NCI-H2107 (cell line): Measurements from ENCODE around the gene IL4R.
"Not testable (repeated sequence)": the region's sequence is repeated elsewhere in the genome, so short reads cannot be mapped to it uniquely, and the experiment has no call there.

Experiments used
- DNase-seq: peaks from one replicate; lab custom pipeline; 2025; lab: John Stamatoyannopoulos, UW

The IL4R gene

GRCh38 chr16:27404163-27404823 is 90.5 kb downstream of the IL4R start:
- no peak for DNase-seq

- no peak for DNase-seq
These were observed 92.0 kb downstream of the IL4R start for GRCh38 chr16:27405546-27406451.

DNA sequence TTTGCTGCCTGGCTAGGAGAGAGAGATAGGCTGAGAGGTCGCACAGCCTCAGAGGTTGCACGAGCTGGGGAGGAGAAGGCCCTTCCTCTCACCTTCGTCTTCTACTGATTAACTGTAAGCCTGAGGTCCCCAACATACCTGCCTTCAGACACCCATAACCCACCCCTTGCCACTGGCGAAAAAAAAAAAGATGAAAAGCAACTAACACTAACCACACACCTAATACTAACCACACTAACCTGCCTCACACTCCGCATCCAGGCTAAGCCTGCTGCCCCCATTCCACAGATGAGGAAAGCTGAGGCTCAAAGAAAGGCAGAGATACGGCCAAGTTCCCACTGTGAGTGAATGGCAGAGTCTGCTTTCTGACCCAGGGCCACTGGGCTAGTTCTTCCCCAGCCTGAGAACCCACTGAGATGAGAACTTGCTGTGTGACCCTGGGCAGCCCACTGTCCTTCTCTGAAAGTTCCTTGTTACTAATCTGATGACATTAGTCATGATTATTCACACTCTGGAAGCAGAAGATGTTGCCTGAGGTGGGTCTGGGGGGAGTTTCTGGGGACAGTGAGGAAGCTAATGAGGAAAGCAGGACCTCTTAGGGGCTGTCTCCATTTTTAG is 92.8 kb downstream of the IL4R start:
- no peak for DNase-seq

DNA sequence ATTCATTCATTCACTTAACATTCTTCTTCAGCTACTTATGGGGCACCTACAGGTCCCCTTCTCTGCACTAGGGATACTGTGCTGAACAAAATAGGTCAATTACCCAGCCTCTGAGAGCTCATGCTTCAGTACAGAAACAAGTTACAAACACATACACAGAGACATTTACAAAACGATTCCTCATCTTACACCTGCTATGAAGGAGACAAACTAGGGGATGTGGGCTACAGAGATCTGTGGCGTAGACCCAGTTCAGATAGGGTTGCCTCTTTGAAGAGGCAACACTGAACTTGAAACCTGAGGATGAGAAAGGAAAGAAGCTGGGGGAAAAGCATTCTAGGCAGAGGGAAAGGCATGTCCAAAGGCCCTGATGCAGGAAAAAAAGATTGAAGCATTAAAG is 93.4 kb downstream of the IL4R start:
- no peak for DNase-seq

GRCh38 chr16:27408012-27408601 is 94.3 kb downstream of the IL4R start:
- no peak for DNase-seq

DNA sequence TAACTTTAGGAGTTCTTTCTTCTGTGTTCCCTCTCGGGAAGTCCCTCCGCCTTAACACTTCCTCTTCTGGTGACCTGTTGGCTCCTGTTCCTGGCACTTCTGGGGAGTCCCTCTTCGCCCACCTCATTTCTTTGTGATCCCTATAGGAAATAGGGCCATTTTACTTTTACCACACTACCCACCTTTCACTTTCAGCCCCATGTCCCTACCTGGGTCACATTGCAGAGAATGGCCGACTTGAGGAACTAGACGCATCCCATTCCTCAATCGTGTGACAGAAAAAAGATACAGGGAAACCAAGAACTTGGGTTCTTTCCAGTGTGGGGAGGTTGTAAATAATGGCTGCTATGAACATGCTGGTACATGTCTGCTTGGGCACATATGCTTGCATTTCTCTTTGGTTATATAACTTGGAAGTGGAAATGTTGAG is 94.8 kb downstream of the IL4R start:
- DNase-seq = no peak

GRCh38 chr16:27409958-27410357 is 96.2 kb downstream of the IL4R start:
- DNase-seq = not testable (repeated sequence)

- DNase-seq = no peak
These were observed 97.0 kb downstream of the IL4R start for GRCh38 chr16:27410761-27411160.

DNA sequence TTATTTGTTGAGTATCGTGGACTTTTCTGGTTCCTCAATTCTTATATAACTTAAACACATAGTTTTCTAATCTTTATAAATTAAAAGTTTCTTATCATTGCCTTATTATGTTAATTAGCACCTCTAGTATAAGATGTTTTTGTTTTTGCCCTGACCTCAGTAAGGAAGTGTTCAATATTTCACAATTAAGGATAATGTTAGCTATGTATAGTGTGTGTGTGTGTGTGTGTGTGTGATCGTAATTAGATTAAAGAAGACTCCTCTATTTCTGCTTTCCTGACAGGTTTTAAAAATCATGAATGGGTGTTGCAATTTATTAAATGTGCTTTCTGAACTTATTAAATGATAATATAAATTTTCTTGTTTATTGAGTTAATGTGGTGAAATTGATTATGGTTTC is 100.2 kb downstream of the IL4R start:
- no peak for DNase-seq
